Upper lobe of left lung (tissue), 4 donors: ENCODE measurements around the gene AKR1B15.

ENCODE experiments used
- EP300 ChIP-seq, 4 donors: sonication (generic); formaldehyde crosslinking; IDR thresholded peaks; one replicate each; pipeline ENCODE4 v1.5.1; 2017; ENCODE audit warnings: antibody characterized with exemption in 4 of 4, control low read depth in 2 of 4
- POLR2A ChIP-seq, 4 donors: fragments of 450-650 bp; IDR thresholded peaks; one replicate each; pipeline ENCODE4 v1.5.1; 2016 to 2017; ENCODE audit warnings: antibody characterized with exemption in 4 of 4, mild to moderate bottlenecking in 2 of 4
- POLR2AphosphoS5 ChIP-seq, 2 donors: sonication (generic); formaldehyde crosslinking; IDR thresholded peaks; one replicate each; pipeline ENCODE4 v1.5.1; 2017; ENCODE audit warnings: antibody characterized with exemption in 2 of 2
- TF ChIP-seq, protein P1 (sequence below), 6 experiments: fragments of 450-650 bp in 4 of 6; fragments of 200-600 bp in 2 of 6; sonication (generic) in 2 of 6; IDR thresholded peaks; one replicate each; pipeline ENCODE4 v1.5.1; 2016 to 2019; ENCODE audit warnings: antibody characterized with exemption in 6 of 6

- TF ChIP-seq, protein P1, sequence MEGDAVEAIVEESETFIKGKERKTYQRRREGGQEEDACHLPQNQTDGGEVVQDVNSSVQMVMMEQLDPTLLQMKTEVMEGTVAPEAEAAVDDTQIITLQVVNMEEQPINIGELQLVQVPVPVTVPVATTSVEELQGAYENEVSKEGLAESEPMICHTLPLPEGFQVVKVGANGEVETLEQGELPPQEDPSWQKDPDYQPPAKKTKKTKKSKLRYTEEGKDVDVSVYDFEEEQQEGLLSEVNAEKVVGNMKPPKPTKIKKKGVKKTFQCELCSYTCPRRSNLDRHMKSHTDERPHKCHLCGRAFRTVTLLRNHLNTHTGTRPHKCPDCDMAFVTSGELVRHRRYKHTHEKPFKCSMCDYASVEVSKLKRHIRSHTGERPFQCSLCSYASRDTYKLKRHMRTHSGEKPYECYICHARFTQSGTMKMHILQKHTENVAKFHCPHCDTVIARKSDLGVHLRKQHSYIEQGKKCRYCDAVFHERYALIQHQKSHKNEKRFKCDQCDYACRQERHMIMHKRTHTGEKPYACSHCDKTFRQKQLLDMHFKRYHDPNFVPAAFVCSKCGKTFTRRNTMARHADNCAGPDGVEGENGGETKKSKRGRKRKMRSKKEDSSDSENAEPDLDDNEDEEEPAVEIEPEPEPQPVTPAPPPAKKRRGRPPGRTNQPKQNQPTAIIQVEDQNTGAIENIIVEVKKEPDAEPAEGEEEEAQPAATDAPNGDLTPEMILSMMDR (IDR thresholded peaks at IDR 0.05), result no peak
- TF ChIP-seq POLR2AphosphoS5 (IDR thresholded peaks at IDR 0.05) (no peak), POLR2A (IDR thresholded peaks at IDR 0.05) (no peak), EP300 (IDR thresholded peaks at IDR 0.05) (no peak)
These were observed 8.5 kb downstream of the AKR1B15 start for GRCh38 chr7:134557391-134557790.
